ENCODE measurements around the gene NFATC3.
"Not testable (repeated sequence)": the region's sequence is repeated elsewhere in the genome, so short reads cannot be mapped to it uniquely, and the experiment has no call there.

Gene NFATC3

GRCh38 chr16:68091380-68092261, 6.5 kb downstream of the NFATC3 start:
- H3K27ac Mint-ChIP-seq: peak overlapping the region; percentile 86

GRCh38 chr16:68092275-68092674, 7.1 kb downstream of the NFATC3 start:
- not testable (repeated sequence) for ATAC-seq, H3K9me3 Mint-ChIP-seq, H3K36me3 Mint-ChIP-seq, H3K4me3 Mint-ChIP-seq, H3K27me3 Mint-ChIP-seq
- Mint-ChIP-seq H3K4me1 (peaks cover 83% of the 10 kb centered on the region), H3K27ac (peak overlapping the region; percentile 86)

More at GRCh38 chr16:68091380-68092261, 6.5 kb downstream of the NFATC3 start:
- no peaks in the 10 kb centered on the region for H3K36me3 Mint-ChIP-seq
- ATAC-seq: no peak
- peaks cover 82% of the 10 kb centered on the region for H3K4me1 Mint-ChIP-seq
- H3K9me3 Mint-ChIP-seq: no peaks in the 10 kb centered on the region
- H3K27me3 Mint-ChIP-seq: no peaks in the 10 kb centered on the region
- no peak overlapping the region for H3K4me3 Mint-ChIP-seq

- Mint-ChIP-seq H3K9me3 (no peaks in the 10 kb centered on the region), H3K4me3 (no peak overlapping the region), H3K27me3 (no peaks in the 10 kb centered on the region), H3K27ac (no peak overlapping the region), H3K4me1 (peaks cover 84% of the 10 kb centered on the region), H3K36me3 (no peaks in the 10 kb centered on the region)
- ATAC-seq: peak; percentile 56
Observed at GRCh38 chr16:68093816-68094613, 8.8 kb downstream of the NFATC3 start.

- no peak for ATAC-seq
- Mint-ChIP-seq H3K9me3 (no peaks in the 10 kb centered on the region), H3K27me3 (no peaks in the 10 kb centered on the region), H3K4me3 (no peak overlapping the region), H3K4me1 (peaks cover 78% of the 10 kb centered on the region), H3K27ac (no peak overlapping the region), H3K36me3 (no peaks in the 10 kb centered on the region)
Observed at GRCh38 chr16:68094614-68094934, 9.4 kb downstream of the NFATC3 start.

GRCh38 chr16:68096491-68096890, 11.3 kb downstream of the NFATC3 start:
- H3K27me3 Mint-ChIP-seq: no peaks in the 10 kb centered on the region
- ATAC-seq: no peak
- peaks cover 70% of the 10 kb centered on the region for H3K4me1 Mint-ChIP-seq
- H3K36me3 Mint-ChIP-seq: peaks cover 9% of the 10 kb centered on the region
- H3K4me3 Mint-ChIP-seq: no peak overlapping the region
- no peaks in the 10 kb centered on the region for H3K9me3 Mint-ChIP-seq
- no peak overlapping the region for H3K27ac Mint-ChIP-seq

- peaks cover 2% of the 10 kb centered on the region for H3K9me3 Mint-ChIP-seq
- H3K4me3 Mint-ChIP-seq: no peak overlapping the region
- ATAC-seq: no peak
- H3K27me3 Mint-ChIP-seq: no peaks in the 10 kb centered on the region
- H3K4me1 Mint-ChIP-seq: peaks cover 70% of the 10 kb centered on the region
- H3K36me3 Mint-ChIP-seq: peaks cover 15% of the 10 kb centered on the region
- H3K27ac Mint-ChIP-seq: no peak overlapping the region
Observed at GRCh38 chr16:68097088-68097487, 11.9 kb downstream of the NFATC3 start.

- Mint-ChIP-seq H3K27me3 (no peaks in the 10 kb centered on the region), H3K27ac (no peak overlapping the region), H3K4me3 (no peak overlapping the region), H3K4me1 (peaks cover 73% of the 10 kb centered on the region), H3K9me3 (peaks cover 5% of the 10 kb centered on the region), H3K36me3 (peaks cover 21% of the 10 kb centered on the region)
- ATAC-seq: no peak
Observed at GRCh38 chr16:68097895-68098294, 12.7 kb downstream of the NFATC3 start.

- Mint-ChIP-seq H3K27ac (no peak overlapping the region), H3K36me3 (peaks cover 30% of the 10 kb centered on the region), H3K9me3 (peaks cover 5% of the 10 kb centered on the region), H3K27me3 (no peaks in the 10 kb centered on the region), H3K4me1 (peaks cover 74% of the 10 kb centered on the region), H3K4me3 (no peak overlapping the region)
- ATAC-seq: no peak
Observed at GRCh38 chr16:68100488-68100887, 15.3 kb downstream of the NFATC3 start.

- peaks cover 19% of the 10 kb centered on the region for H3K9me3 Mint-ChIP-seq
- no peak overlapping the region for H3K4me3 Mint-ChIP-seq
- no peak for ATAC-seq
- peaks cover 60% of the 10 kb centered on the region for H3K36me3 Mint-ChIP-seq
- peaks cover 92% of the 10 kb centered on the region for H3K4me1 Mint-ChIP-seq
- no peaks in the 10 kb centered on the region for H3K27me3 Mint-ChIP-seq
- no peak overlapping the region for H3K27ac Mint-ChIP-seq
Observed at GRCh38 chr16:68105611-68106010, 20.4 kb downstream of the NFATC3 start.

GRCh38 chr16:68107230-68107928, 22.2 kb downstream of the NFATC3 start:
- Mint-ChIP-seq H3K4me1 (peaks cover 88% of the 10 kb centered on the region), H3K9me3 (peaks cover 24% of the 10 kb centered on the region), H3K36me3 (peaks cover 59% of the 10 kb centered on the region)
- H3K27ac Mint-ChIP-seq, H3K27me3 Mint-ChIP-seq, H3K4me3 Mint-ChIP-seq, ATAC-seq: not testable (repeated sequence)

- Mint-ChIP-seq H3K4me1 (peaks cover 86% of the 10 kb centered on the region), H3K36me3 (peaks cover 61% of the 10 kb centered on the region), H3K9me3 (peaks cover 22% of the 10 kb centered on the region)
- not testable (repeated sequence) for ATAC-seq, H3K27me3 Mint-ChIP-seq, H3K4me3 Mint-ChIP-seq, H3K27ac Mint-ChIP-seq
Observed at GRCh38 chr16:68109156-68109555, 24.0 kb downstream of the NFATC3 start.

- H3K36me3 Mint-ChIP-seq: peaks cover 51% of the 10 kb centered on the region
- H3K4me1 Mint-ChIP-seq: peaks cover 82% of the 10 kb centered on the region
- H3K27ac Mint-ChIP-seq, H3K4me3 Mint-ChIP-seq, H3K27me3 Mint-ChIP-seq, ATAC-seq: not testable (repeated sequence)
- peaks cover 22% of the 10 kb centered on the region for H3K9me3 Mint-ChIP-seq
Observed at GRCh38 chr16:68110611-68111010, 25.4 kb downstream of the NFATC3 start.

GRCh38 chr16:68111379-68111778, 26.2 kb downstream of the NFATC3 start:
- Mint-ChIP-seq H3K36me3 (peaks cover 47% of the 10 kb centered on the region), H3K9me3 (peaks cover 22% of the 10 kb centered on the region), H3K4me1 (peaks cover 78% of the 10 kb centered on the region), H3K27me3 (no peaks in the 10 kb centered on the region), H3K4me3 (no peak overlapping the region), H3K27ac (no peak overlapping the region)
- ATAC-seq: no peak

GRCh38 chr16:68113059-68113761, 28.0 kb downstream of the NFATC3 start:
- Mint-ChIP-seq H3K4me3 (no peak overlapping the region), H3K4me1 (peaks cover 69% of the 10 kb centered on the region), H3K27ac (no peak overlapping the region), H3K9me3 (peaks cover 21% of the 10 kb centered on the region), H3K27me3 (no peaks in the 10 kb centered on the region), H3K36me3 (peaks cover 42% of the 10 kb centered on the region)
- no peak for ATAC-seq
